Kidney glomerular epithelial cell (primary cell): ENCODE results near the gene PSG5.
"Not testable (repeated sequence)": the region's sequence is repeated elsewhere in the genome, so short reads cannot be mapped to it uniquely, and the experiment has no call there.

Experiments used
- DNase-seq: peaks from one replicate; lab custom pipeline; 2025; lab: John Stamatoyannopoulos, UW

The PSG5 gene

GRCh38 chr19:43186311-43186935 is at the start of gene PSG5:
Gene PSG5, minus strand, starts transcription at chr19:43186536. Its CDS starts 131 bp downstream, at chr19:43186405.
- not testable (repeated sequence) for DNase-seq

GRCh38 chr19:43235686-43236085 is 49.4 kb upstream of the PSG5 start:
- DNase-seq, result not testable (repeated sequence)

GRCh38 chr19:43229315-43229714 is 43.0 kb upstream of the PSG5 start:
- no peak for DNase-seq

GRCh38 chr19:43228730-43229129 is 42.4 kb upstream of the PSG5 start:
- not testable (repeated sequence) for DNase-seq

GRCh38 chr19:43226986-43227385 is 40.6 kb upstream of the PSG5 start:
- DNase-seq, result not testable (repeated sequence)

GRCh38 chr19:43224855-43225253 is 38.5 kb upstream of the PSG5 start:
- DNase-seq, result no peak

- DNase-seq, result not testable (repeated sequence)
Observed at GRCh38 chr19:43224201-43224854, 38.0 kb upstream of the PSG5 start.

- not testable (repeated sequence) for DNase-seq
Observed at GRCh38 chr19:43221891-43222290, 35.6 kb upstream of the PSG5 start.

GRCh38 chr19:43219136-43219535 is 32.8 kb upstream of the PSG5 start:
- DNase-seq, result not testable (repeated sequence)

- not testable (repeated sequence) for DNase-seq
Observed at GRCh38 chr19:43215881-43216280, 29.5 kb upstream of the PSG5 start.

- no peak for DNase-seq
Observed at GRCh38 chr19:43207991-43208390, 21.7 kb upstream of the PSG5 start.

- not testable (repeated sequence) for DNase-seq
Observed at GRCh38 chr19:43207174-43207573, 20.8 kb upstream of the PSG5 start.

- DNase-seq, result not testable (repeated sequence)
Observed at GRCh38 chr19:43205471-43206105, 19.3 kb upstream of the PSG5 start, which contains the start of gene PSG4. Gene PSG4, minus strand, starts transcription at chr19:43205638. Its CDS starts 102 bp downstream, at chr19:43205536.

- not testable (repeated sequence) for DNase-seq
Observed at GRCh38 chr19:43203611-43204010, 17.3 kb upstream of the PSG5 start.

GRCh38 chr19:43201891-43202290 is 15.6 kb upstream of the PSG5 start:
- not testable (repeated sequence) for DNase-seq

- DNase-seq, result peak; percentile 6
Observed at GRCh38 chr19:43201337-43201801, 15.0 kb upstream of the PSG5 start.

GRCh38 chr19:43198686-43199419 is 12.5 kb upstream of the PSG5 start:
- DNase-seq, result not testable (repeated sequence)

- not testable (repeated sequence) for DNase-seq
Observed at GRCh38 chr19:43197666-43198397, 11.5 kb upstream of the PSG5 start.

GRCh38 chr19:43194397-43194796 is 8.1 kb upstream of the PSG5 start:
- DNase-seq, result not testable (repeated sequence)

GRCh38 chr19:43192381-43193155 is 6.2 kb upstream of the PSG5 start:
- not testable (repeated sequence) for DNase-seq

GRCh38 chr19:43188092-43188491 is 1.8 kb upstream of the PSG5 start:
- DNase-seq, result not testable (repeated sequence)
